Activated CD4-positive, alpha-beta T cell treated with anti-CD3 and anti-CD28 coated beads, Interleukin-2, Interleukin-4, amounts not matched to agents 100 ng/mL and 50 ng/mL, durations not matched to agents 16 hours and 8 hours (primary cell): ENCODE data around the gene BICRAL.
"Not testable (repeated sequence)": the region's sequence is repeated elsewhere in the genome, so short reads cannot be mapped to it uniquely, and the experiment has no call there.

Experiments used
- DNase-seq: peaks from one replicate; pipeline ENCODE4 v3.0.0-alpha.2; 2020; ENCODE audit warnings: low spot score

The BICRAL gene

DNA sequence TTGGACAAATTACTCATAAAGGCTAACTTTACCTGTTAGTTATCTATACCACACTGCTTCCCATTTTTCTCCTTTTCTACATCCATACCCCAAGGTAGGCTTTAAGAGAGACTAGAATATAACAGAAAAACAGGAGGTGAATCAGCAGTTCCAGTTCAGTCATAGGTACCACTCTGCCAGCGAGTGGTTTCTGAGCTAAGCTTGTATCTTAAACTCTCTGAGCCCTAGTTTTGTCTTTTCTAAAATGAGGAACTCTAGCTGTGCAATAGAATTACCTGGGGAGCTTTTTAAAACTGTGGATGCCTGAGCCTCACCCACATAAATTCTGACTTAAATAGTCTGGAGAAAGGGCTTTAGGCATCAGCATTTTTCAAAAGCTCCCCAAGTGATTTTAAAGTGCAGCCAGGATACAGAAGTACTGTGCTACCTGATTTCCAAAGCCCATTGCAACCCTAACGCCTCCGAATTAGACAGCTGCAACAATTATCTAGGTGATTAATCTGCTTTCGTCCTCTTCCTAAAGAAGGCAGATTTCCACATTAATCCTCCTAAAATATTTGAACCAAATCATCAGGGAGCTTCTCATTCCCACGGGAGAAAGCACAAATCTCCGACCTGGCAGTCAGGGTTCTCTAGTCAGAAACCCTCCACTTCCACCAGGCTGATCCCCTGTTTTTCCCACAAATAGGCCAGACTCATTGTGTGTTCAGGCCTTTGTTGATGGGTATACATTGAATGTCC, 60.2 kb downstream of the BICRAL start:
- DNase-seq: no peak

DNA sequence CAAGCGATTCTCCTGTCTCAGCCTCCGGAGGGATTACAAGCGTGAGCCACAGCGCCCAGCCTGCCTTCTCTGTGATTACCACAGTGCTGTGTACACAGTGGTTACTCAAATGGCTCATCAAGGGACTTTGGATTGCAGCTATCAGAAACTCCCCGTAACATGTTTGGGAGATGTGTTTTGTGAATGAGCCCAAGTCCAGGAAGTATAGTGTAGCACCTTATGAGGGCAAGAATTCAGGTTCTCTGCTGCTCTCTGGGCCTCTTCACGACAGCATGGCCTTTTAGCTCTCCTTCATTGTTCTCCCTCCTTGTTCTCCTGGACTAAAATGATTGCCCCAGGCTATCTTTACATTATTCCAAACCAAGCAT, 63.5 kb downstream of the BICRAL start:
- DNase-seq: no peak

GRCh38 chr6:42846505-42846904, 64.7 kb downstream of the BICRAL start:
- no peak for DNase-seq

- no peak for DNase-seq
Measured at GRCh38 chr6:42848700-42849099, 66.8 kb downstream of the BICRAL start.

DNA sequence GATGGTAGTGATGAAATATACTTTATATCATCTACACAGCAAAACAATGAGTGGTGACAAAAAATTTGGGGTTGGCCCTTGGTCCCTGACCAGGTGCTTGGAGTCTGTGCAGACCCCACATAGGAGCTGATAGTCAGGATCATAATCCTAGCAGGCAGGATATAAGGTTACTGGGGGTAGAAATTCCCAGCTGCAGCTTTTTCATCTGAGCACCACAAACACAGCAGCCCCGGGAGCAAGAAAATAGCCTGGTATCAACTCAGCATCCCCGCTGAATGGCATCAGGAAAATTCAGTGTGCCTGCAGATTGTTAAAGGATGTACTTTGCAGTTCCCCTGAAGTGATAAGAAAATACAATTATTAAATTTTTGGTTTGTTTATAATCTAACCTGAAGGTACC, 69.7 kb downstream of the BICRAL start:
- no peak for DNase-seq

- no peak for DNase-seq
Measured at GRCh38 chr6:42860036-42860435, 78.2 kb downstream of the BICRAL start.

DNA sequence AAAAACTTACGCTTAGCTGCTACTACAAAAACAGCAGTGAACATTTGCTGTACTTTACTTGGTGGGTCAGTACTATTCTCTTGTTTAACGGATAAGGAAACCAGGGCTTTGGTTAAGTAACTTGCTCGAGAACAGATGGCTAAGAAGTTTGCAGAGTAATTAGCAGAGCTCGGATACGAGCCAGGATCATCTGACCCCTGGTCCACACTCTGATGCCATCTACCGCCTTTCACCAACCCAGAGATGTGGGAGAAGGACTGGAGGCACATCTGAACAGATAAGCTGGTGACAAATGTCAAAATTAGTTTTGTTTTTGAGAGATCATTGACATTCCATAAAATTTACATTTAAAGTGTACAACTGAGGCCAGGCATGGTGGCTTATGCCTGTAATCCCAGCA, 78.6 kb downstream of the BICRAL start:
- DNase-seq: no peak

GRCh38 chr6:42864602-42865001, 82.8 kb downstream of the BICRAL start:
- no peak for DNase-seq

DNA sequence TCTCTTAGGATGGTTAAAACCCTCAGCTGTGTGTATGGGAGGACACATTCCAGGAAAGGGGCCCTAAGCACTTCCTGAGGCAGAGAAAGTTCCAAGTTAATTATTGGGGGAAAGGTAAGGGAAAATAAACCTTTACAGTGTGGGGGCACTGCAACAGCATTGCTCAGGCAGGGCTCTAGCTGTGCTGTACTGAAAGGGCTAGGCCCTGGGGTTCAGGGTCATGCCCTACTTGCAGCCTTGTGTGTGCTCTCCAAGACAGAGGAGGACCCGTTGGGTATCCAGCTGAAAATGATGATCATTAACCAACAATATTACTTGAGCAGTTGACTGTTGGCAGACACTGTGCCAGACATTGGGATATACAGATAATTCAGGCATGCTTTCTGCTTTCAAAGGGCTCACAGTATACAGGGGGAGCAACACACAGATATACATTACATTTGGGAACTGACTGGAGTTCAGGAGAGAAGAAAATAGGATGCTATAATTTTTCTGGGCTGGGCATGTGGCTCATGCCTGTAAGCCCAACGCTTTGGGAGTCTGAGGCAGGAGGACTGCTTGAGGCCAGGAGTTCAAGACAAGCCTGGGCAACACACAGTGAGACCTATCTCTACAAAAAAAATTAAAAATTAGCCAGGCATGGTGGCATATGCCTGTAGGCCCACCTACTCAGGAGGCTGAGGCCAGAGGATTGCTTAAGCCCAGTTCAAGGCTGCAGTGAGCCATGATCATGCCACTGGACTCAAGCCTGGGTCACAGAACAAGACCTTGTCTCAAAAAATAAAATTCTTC, 88.5 kb downstream of the BICRAL start:
- DNase-seq: no peak

DNA sequence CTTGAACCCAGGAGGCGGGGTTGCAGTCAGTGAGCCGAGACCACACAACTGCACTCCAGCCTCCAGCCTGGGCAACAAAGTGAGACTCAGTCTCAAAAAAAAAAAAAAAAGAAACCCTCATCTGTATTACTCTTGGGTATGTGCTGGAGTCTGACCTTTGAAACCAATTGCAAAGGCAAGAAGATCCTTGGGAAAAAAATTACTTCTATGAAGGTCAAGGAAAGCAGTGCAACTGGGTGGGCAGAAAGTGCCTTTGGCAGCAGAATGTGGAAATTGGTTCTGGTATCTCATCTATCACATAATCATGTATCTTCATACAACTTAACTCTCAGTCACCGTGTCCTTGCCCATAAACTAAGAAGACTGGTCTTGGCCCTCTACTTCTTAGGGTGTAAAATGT, 89.9 kb downstream of the BICRAL start:
- DNase-seq: no peak

- no peak for DNase-seq
Measured at GRCh38 chr6:42873313-42873712, 91.5 kb downstream of the BICRAL start.

DNA sequence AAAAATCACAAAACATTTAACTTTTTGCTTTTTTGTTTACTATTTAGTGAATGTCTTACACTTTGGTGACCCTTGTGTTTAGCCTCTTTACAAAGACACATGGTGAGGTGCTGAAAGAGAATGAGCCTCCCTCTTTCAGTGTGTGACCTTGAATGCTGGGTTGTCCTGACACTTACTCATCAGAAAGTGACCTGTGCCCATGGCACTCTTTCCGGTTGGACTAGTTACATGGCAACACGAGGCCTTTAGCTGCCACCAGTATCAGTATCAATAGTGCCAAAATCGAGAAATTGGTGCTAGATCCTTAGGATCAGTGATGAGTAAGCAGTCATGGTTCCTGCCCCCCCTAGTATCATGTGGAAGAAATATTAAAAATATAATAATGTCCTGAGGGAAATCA, 95.8 kb downstream of the BICRAL start:
- DNase-seq: no peak

- DNase-seq: peak; percentile 90
Measured at GRCh38 chr6:42879372-42880239, 97.8 kb downstream of the BICRAL start, which contains the start of gene RPL7L1. TSS of gene RPL7L1 (plus strand) at chr6:42879616. CDS start at chr6:42879911, 295 bp downstream.

DNA sequence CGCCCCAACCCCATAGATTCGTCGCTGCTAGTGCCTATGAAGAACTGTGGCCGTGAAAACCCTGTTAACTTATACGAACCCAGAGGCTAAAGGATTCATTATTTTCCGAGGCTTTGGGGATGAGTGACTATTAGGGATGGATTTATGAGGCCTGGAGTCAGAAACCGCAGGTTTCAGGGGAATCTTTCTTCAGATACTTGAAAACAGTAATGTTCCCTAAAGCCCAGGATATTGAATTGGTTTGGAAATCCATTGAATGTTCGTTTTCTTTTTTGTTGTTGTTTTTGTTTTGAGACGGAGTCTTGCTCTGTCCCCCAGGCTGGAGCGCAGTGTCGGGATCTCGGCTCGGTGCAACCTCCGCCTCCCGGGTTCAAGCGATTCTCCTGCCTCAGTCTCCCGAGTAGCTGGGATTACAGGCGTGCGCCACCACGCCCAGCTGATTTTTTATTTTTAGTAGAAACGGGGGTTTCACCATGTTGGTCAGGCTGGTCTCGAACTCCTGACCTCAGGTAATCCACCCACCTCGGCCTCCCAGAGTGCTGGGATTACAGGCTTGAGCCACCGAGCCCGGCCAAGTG, 98.5 kb downstream of the BICRAL start:
- not testable (repeated sequence) for DNase-seq

GRCh38 chr6:42880871-42881270, 99.0 kb downstream of the BICRAL start:
- not testable (repeated sequence) for DNase-seq

GRCh38 chr6:42885702-42886101, 103.8 kb downstream of the BICRAL start:
- no peak for DNase-seq

GRCh38 chr6:42888201-42888600, 106.3 kb downstream of the BICRAL start:
- not testable (repeated sequence) for DNase-seq

DNA sequence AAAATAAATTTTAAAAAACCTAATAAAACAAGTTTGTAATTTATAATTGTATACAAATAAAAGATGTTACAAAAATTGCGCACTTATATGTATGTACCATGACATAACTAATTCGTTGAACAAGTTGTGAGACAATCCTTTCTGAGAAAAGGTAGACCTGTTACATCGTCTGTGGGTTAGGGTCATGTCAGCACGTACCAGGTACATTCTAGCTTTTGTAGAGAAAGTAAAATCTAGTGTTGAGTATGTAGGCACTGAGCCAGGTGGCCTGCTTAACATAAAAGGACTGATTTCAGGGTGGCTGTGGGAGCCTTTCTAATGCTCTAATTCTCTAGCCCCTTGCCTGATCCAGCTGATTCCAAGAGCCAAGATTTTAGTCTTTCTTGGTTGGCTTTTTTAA, 108.0 kb downstream of the BICRAL start:
- DNase-seq: no peak

DNA sequence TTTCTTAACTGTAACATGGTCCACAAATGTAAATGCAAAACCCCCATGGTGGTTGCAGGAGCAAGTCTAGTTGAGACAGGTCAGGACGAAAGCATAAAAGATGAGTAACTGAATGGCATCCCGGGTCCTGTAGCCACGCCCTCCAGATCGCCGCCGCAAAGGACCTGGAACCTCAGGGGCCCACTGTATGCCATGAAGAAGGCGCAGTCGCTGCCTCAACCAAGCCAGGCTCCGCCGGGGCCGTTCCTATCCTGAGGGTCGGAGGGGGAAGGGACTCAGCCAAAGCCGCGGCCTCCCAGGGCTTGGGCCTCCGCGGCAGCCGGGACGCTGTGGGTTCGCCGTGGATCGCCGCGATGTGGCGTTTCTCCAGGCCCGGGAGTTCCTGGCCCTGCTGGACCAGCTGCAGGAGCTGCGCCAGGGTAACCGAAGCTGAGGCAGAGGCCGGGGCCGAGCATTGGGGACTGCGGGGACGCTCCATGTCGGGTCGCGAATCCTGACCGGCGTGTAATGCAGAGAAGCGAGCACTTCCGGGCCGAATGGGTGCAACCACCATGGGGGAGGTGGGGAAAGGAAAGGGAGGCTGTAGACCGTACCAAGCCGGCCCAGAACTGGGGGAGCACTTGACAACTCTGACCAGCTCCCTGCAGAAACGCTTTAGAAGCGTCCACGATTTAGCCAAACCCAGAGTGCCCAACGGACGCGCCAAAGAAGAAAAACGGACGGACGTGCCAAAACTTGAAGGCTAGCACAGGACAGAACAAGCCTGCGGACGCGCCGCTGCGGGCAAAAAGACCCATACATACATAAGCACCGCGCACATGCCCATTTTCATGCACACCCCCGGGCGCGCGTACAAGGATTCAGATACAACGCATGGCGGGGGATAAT, 108.7 kb downstream of the BICRAL start:
- DNase-seq: peak; percentile 95

- DNase-seq: no peak
Measured at GRCh38 chr6:42891199-42891722, 109.4 kb downstream of the BICRAL start.
